HL-60 (cell line): ENCODE measurements around the gene CC2D2B.

Source experiments
- DNase-seq, 2 experiments: peaks; one replicate each; pipeline ENCODE4 v3.0.0-alpha.2; 2010 to 2020; ENCODE audit warnings: low read depth in 1 of 2, low spot score in 1 of 2
- H3K27ac ChIP-seq: fragments of 250-450 bp; sonication (Bioruptor Pico); replicated peaks from 2 replicates; pipeline ENCODE4 v1.5.1; 2020; ENCODE audit warnings: mild to moderate bottlenecking, moderate library complexity
- H3K27me3 ChIP-seq: fragments of 250-450 bp; sonication (Bioruptor Pico); 2 replicates; pipeline ENCODE4 v1.5.1; 2021; ENCODE audit warnings: mild to moderate bottlenecking, moderate library complexity; ENCODE audit not compliant: insufficient read depth, poor library complexity, severe bottlenecking
- H3K4me3 ChIP-seq: replicated peaks from 2 replicates; pipeline ENCODE4 v1.5.1; 2011; ENCODE audit warnings: mild to moderate bottlenecking, control low read depth, low read length; ENCODE audit not compliant: insufficient read depth
- GABPA ChIP-seq: IDR thresholded peaks from 2 replicates; pipeline ENCODE4 v1.6.1; 2012; ENCODE audit warnings: low read depth
- POLR2AphosphoS5 ChIP-seq: IDR thresholded peaks from 2 replicates; pipeline ENCODE4 v1.6.1; 2012; ENCODE audit warnings: low read depth
- REST ChIP-seq: IDR thresholded peaks from 2 replicates; pipeline ENCODE4 v1.6.1; 2012; ENCODE audit warnings: low read depth; ENCODE audit not compliant: insufficient replicate concordance
- SPI1 ChIP-seq: IDR thresholded peaks from 2 replicates; pipeline ENCODE4 v1.6.1; 2012; ENCODE audit warnings: low read depth, mild to moderate bottlenecking, borderline replicate concordance
- TF ChIP-seq, protein P1 (sequence below): IDR thresholded peaks from one replicate; pipeline ENCODE4 v1.5.1; 2011; ENCODE audit warnings: low read length, control low read depth, inconsistent platforms; ENCODE audit not compliant: insufficient read depth

Gene CC2D2B

GRCh38 chr10:96014473-96015102, 106.8 kb downstream of the CC2D2B start:
- Histone ChIP-seq H3K27me3 (no peaks in the 10 kb centered on the region), H3K27ac (no peak overlapping the region), H3K4me3 (no peak overlapping the region)
- no peak for DNase-seq
- TF ChIP-seq POLR2AphosphoS5 (no peak), REST (no peak), GABPA (no peak), SPI1 (no peak)
- TF ChIP-seq, protein P1, sequence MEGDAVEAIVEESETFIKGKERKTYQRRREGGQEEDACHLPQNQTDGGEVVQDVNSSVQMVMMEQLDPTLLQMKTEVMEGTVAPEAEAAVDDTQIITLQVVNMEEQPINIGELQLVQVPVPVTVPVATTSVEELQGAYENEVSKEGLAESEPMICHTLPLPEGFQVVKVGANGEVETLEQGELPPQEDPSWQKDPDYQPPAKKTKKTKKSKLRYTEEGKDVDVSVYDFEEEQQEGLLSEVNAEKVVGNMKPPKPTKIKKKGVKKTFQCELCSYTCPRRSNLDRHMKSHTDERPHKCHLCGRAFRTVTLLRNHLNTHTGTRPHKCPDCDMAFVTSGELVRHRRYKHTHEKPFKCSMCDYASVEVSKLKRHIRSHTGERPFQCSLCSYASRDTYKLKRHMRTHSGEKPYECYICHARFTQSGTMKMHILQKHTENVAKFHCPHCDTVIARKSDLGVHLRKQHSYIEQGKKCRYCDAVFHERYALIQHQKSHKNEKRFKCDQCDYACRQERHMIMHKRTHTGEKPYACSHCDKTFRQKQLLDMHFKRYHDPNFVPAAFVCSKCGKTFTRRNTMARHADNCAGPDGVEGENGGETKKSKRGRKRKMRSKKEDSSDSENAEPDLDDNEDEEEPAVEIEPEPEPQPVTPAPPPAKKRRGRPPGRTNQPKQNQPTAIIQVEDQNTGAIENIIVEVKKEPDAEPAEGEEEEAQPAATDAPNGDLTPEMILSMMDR: no peak

- Histone ChIP-seq H3K27ac (no peak overlapping the region), H3K4me3 (no peak overlapping the region), H3K27me3 (no peaks in the 10 kb centered on the region)
- DNase-seq: peak; percentile 14 to 48
- TF ChIP-seq GABPA (no peak), POLR2AphosphoS5 (no peak), REST (no peak), SPI1 (no peak)
- TF ChIP-seq, protein P1: peak; percentile 77
These were observed 109.5 kb downstream of the CC2D2B start for GRCh38 chr10:96017191-96017687.

DNA sequence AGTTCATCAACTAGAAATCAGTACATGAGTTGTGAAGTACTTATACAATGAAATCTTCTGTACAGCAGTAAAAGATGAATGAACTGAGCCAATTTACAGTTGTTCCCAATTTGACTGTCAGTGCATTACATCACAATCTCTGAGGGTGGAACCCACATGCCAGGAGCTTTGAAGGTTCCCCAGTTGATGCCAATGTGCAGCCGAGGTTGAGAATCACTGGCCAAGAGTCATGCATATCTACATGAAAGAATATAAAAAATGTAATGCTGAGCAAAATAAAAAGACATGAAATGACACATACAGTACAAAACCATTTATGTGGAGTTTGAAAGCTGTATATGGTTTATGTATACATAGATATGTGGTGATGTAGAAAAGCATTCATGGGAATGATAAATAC, 113.6 kb downstream of the CC2D2B start:
- TF ChIP-seq SPI1 (no peak), GABPA (no peak), POLR2AphosphoS5 (no peak), REST (no peak)
- TF ChIP-seq, protein P1: no peak
- H3K27me3 ChIP-seq: no peaks in the 10 kb centered on the region
- DNase-seq: no peak
- H3K27ac ChIP-seq: no peak overlapping the region
- H3K4me3 ChIP-seq: no peak overlapping the region
